ENCODE data around the gene ARPP19.
A peak's percentile ranks its signal among the peaks of the same experiment; 100 is the strongest.

The ARPP19 gene

GRCh38 chr15:52546031-52546751 lies 22.6 kb downstream of the ARPP19 start:
- ATAC-seq = peak; percentile 14
- TF ChIP-seq CSDC2 (CRISPR knock-in tag; IDR thresholded peaks at IDR 0.05) = no peak
- TF ChIP-seq ISL1 (CRISPR knock-in tag; IDR thresholded peaks at IDR 0.05) = no peak
- no peak for TF ChIP-seq ZNF8 (CRISPR knock-in tag; IDR thresholded peaks at IDR 0.05)
- no peak for TF ChIP-seq BACH2 (CRISPR knock-in tag; IDR thresholded peaks at IDR 0.05; ENCODE audit: borderline replicate concordance)
- no peak for TF ChIP-seq ESRRG (CRISPR knock-in tag; IDR thresholded peaks at IDR 0.05)
- TF ChIP-seq, protein P1, sequence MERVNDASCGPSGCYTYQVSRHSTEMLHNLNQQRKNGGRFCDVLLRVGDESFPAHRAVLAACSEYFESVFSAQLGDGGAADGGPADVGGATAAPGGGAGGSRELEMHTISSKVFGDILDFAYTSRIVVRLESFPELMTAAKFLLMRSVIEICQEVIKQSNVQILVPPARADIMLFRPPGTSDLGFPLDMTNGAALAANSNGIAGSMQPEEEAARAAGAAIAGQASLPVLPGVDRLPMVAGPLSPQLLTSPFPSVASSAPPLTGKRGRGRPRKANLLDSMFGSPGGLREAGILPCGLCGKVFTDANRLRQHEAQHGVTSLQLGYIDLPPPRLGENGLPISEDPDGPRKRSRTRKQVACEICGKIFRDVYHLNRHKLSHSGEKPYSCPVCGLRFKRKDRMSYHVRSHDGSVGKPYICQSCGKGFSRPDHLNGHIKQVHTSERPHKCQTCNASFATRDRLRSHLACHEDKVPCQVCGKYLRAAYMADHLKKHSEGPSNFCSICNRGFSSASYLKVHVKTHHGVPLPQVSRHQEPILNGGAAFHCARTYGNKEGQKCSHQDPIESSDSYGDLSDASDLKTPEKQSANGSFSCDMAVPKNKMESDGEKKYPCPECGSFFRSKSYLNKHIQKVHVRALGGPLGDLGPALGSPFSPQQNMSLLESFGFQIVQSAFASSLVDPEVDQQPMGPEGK (CRISPR knock-in tag; IDR thresholded peaks at IDR 0.05; ENCODE audit: borderline replicate concordance) = no peak
- no peak for TF ChIP-seq OSR1 (CRISPR knock-in tag; IDR thresholded peaks at IDR 0.05)
- TF ChIP-seq ZFP30 (CRISPR knock-in tag; IDR thresholded peaks at IDR 0.05) = no peak
- TF ChIP-seq PPARA (CRISPR knock-in tag; IDR thresholded peaks at IDR 0.05; ENCODE audit: borderline replicate concordance) = no peak
- no peak for TF ChIP-seq RARB (CRISPR knock-in tag; IDR thresholded peaks at IDR 0.05)

GRCh38 chr15:52540374-52541012 lies 28.3 kb downstream of the ARPP19 start:
- TF ChIP-seq ZFP3 (CRISPR knock-in tag; IDR thresholded peaks at IDR 0.05) (no peak), TOX (CRISPR knock-in tag; IDR thresholded peaks at IDR 0.05; ENCODE audit: borderline replicate concordance) (no peak), CSDC2 (CRISPR knock-in tag; IDR thresholded peaks at IDR 0.05) (no peak), ZFP30 (CRISPR knock-in tag; IDR thresholded peaks at IDR 0.05) (no peak), RARB (CRISPR knock-in tag; IDR thresholded peaks at IDR 0.05) (no peak), CSRNP3 (CRISPR knock-in tag; IDR thresholded peaks at IDR 0.05) (no peak), ZNF8 (CRISPR knock-in tag; IDR thresholded peaks at IDR 0.05) (no peak), GLIS3 (CRISPR knock-in tag; IDR thresholded peaks at IDR 0.05) (no peak), ESRRG (CRISPR knock-in tag; IDR thresholded peaks at IDR 0.05) (no peak), ARNTL (CRISPR knock-in tag; IDR thresholded peaks at IDR 0.05; ENCODE audit: borderline replicate concordance, low read depth) (no peak), OSR1 (CRISPR knock-in tag; IDR thresholded peaks at IDR 0.05) (no peak), SNAI2 (CRISPR knock-in tag; IDR thresholded peaks at IDR 0.05) (no peak), TCF4 (CRISPR knock-in tag; IDR thresholded peaks at IDR 0.05; ENCODE audit: borderline replicate concordance) (no peak), ISL1 (CRISPR knock-in tag; IDR thresholded peaks at IDR 0.05) (no peak), BACH2 (CRISPR knock-in tag; IDR thresholded peaks at IDR 0.05; ENCODE audit: borderline replicate concordance) (no peak), ZNF565 (CRISPR knock-in tag; conservative IDR thresholded peaks at IDR 0.05; ENCODE audit: low read depth) (no peak), ZC3H10 (CRISPR knock-in tag; IDR thresholded peaks at IDR 0.05) (no peak)
- TF ChIP-seq, protein P2, sequence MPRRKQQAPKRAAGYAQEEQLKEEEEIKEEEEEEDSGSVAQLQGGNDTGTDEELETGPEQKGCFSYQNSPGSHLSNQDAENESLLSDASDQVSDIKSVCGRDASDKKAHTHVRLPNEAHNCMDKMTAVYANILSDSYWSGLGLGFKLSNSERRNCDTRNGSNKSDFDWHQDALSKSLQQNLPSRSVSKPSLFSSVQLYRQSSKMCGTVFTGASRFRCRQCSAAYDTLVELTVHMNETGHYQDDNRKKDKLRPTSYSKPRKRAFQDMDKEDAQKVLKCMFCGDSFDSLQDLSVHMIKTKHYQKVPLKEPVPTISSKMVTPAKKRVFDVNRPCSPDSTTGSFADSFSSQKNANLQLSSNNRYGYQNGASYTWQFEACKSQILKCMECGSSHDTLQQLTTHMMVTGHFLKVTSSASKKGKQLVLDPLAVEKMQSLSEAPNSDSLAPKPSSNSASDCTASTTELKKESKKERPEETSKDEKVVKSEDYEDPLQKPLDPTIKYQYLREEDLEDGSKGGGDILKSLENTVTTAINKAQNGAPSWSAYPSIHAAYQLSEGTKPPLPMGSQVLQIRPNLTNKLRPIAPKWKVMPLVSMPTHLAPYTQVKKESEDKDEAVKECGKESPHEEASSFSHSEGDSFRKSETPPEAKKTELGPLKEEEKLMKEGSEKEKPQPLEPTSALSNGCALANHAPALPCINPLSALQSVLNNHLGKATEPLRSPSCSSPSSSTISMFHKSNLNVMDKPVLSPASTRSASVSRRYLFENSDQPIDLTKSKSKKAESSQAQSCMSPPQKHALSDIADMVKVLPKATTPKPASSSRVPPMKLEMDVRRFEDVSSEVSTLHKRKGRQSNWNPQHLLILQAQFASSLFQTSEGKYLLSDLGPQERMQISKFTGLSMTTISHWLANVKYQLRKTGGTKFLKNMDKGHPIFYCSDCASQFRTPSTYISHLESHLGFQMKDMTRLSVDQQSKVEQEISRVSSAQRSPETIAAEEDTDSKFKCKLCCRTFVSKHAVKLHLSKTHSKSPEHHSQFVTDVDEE (CRISPR knock-in tag; IDR thresholded peaks at IDR 0.05) = no peak
- TF ChIP-seq, protein P3, sequence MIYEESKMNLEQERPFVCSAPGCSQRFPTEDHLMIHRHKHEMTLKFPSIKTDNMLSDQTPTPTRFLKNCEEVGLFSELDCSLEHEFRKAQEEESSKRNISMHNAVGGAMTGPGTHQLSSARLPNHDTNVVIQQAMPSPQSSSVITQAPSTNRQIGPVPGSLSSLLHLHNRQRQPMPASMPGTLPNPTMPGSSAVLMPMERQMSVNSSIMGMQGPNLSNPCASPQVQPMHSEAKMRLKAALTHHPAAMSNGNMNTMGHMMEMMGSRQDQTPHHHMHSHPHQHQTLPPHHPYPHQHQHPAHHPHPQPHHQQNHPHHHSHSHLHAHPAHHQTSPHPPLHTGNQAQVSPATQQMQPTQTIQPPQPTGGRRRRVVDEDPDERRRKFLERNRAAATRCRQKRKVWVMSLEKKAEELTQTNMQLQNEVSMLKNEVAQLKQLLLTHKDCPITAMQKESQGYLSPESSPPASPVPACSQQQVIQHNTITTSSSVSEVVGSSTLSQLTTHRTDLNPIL (CRISPR knock-in tag; IDR thresholded peaks at IDR 0.05; ENCODE audit: low read depth) = no peak
- TF ChIP-seq, protein P4, sequence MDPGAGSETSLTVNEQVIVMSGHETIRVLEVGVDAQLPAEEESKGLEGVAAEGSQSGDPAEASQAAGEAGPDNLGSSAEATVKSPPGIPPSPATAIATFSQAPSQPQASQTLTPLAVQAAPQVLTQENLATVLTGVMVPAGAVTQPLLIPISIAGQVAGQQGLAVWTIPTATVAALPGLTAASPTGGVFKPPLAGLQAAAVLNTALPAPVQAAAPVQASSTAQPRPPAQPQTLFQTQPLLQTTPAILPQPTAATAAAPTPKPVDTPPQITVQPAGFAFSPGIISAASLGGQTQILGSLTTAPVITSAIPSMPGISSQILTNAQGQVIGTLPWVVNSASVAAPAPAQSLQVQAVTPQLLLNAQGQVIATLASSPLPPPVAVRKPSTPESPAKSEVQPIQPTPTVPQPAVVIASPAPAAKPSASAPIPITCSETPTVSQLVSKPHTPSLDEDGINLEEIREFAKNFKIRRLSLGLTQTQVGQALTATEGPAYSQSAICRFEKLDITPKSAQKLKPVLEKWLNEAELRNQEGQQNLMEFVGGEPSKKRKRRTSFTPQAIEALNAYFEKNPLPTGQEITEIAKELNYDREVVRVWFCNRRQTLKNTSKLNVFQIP (CRISPR knock-in tag; IDR thresholded peaks at IDR 0.05; ENCODE audit: borderline replicate concordance, low read depth) = no peak

More at GRCh38 chr15:52540374-52541012, 28.3 kb downstream of the ARPP19 start:
- no peak for ATAC-seq
